ENCODE data around the gene LMAN1.

DNA sequence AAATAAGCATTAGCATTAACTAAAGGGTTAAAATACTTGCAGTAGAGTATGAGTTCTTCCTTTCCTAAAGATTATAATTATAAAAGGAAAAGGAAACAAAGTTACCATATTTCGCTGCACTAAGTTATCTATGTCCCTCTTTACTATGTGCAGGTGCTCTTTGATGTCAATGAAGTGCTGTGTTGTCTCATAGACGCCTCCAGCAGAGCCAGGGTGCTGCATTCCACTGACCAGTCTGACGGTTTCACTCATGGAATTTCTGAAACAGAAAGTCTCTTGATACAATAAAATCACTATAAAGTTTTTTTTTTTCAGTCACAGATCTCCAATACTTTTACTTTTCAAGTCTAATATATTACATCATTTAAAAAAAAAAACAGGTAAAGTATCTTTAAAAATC, 26.1 kb downstream of the LMAN1 start:
- TF ChIP-seq, protein P1, sequence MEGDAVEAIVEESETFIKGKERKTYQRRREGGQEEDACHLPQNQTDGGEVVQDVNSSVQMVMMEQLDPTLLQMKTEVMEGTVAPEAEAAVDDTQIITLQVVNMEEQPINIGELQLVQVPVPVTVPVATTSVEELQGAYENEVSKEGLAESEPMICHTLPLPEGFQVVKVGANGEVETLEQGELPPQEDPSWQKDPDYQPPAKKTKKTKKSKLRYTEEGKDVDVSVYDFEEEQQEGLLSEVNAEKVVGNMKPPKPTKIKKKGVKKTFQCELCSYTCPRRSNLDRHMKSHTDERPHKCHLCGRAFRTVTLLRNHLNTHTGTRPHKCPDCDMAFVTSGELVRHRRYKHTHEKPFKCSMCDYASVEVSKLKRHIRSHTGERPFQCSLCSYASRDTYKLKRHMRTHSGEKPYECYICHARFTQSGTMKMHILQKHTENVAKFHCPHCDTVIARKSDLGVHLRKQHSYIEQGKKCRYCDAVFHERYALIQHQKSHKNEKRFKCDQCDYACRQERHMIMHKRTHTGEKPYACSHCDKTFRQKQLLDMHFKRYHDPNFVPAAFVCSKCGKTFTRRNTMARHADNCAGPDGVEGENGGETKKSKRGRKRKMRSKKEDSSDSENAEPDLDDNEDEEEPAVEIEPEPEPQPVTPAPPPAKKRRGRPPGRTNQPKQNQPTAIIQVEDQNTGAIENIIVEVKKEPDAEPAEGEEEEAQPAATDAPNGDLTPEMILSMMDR (IDR thresholded peaks at IDR 0.05): no peak
- TF ChIP-seq POLR2A (IDR thresholded peaks at IDR 0.05): no peak
